ENCODE results near the gene CLCN4.

Gene CLCN4

GRCh38 chrX:10198254-10198653, 41.5 kb downstream of the CLCN4 start:
- DNase-seq: no peak

GRCh38 chrX:10199212-10199611, 42.4 kb downstream of the CLCN4 start:
- no peak for DNase-seq

- DNase-seq: no peak
These were observed 46.8 kb downstream of the CLCN4 start for GRCh38 chrX:10203617-10204016.

- no peak for DNase-seq
These were observed 49.5 kb downstream of the CLCN4 start for GRCh38 chrX:10206317-10206716.

GRCh38 chrX:10208281-10208856, 51.6 kb downstream of the CLCN4 start:
- no peak for DNase-seq

- DNase-seq: no peak
These were observed 52.2 kb downstream of the CLCN4 start for GRCh38 chrX:10208953-10209352.

- no peak for DNase-seq
These were observed 55.6 kb downstream of the CLCN4 start for GRCh38 chrX:10212395-10212794.

GRCh38 chrX:10213716-10214115, 56.9 kb downstream of the CLCN4 start:
- DNase-seq: no peak

- DNase-seq: no peak
These were observed 59.4 kb downstream of the CLCN4 start for GRCh38 chrX:10216208-10216607.

GRCh38 chrX:10217198-10217597, 60.4 kb downstream of the CLCN4 start:
- DNase-seq: no peak

GRCh38 chrX:10221651-10222050, 64.9 kb downstream of the CLCN4 start:
- no peak for DNase-seq

- DNase-seq: no peak
These were observed 66.5 kb downstream of the CLCN4 start for GRCh38 chrX:10223276-10223675.

GRCh38 chrX:10223781-10224180, 67.0 kb downstream of the CLCN4 start:
- DNase-seq: no peak

GRCh38 chrX:10230222-10230621, 73.4 kb downstream of the CLCN4 start:
- no peak for DNase-seq

GRCh38 chrX:10231461-10231860, 74.7 kb downstream of the CLCN4 start:
- DNase-seq: no peak

- no peak for DNase-seq
These were observed 76.4 kb downstream of the CLCN4 start for GRCh38 chrX:10233173-10233572.

GRCh38 chrX:10233696-10234095, 76.9 kb downstream of the CLCN4 start:
- DNase-seq: no peak

- DNase-seq: no peak
These were observed 79.1 kb downstream of the CLCN4 start for GRCh38 chrX:10235851-10236250.

- DNase-seq: no peak
These were observed 80.5 kb downstream of the CLCN4 start for GRCh38 chrX:10237241-10237640.

- no peak for DNase-seq
These were observed 82.9 kb downstream of the CLCN4 start for GRCh38 chrX:10239611-10240064.

GRCh38 chrX:10240918-10241317, 84.1 kb downstream of the CLCN4 start:
- no peak for DNase-seq

- DNase-seq: no peak
These were observed 85.3 kb downstream of the CLCN4 start for GRCh38 chrX:10242026-10242425.

GRCh38 chrX:10243106-10243505, 86.3 kb downstream of the CLCN4 start:
- DNase-seq: no peak

GRCh38 chrX:10244915-10245622, 88.3 kb downstream of the CLCN4 start:
- no peak for DNase-seq

GRCh38 chrX:10245886-10246285, 89.1 kb downstream of the CLCN4 start:
- DNase-seq: no peak
